GM21723 (cell line): ENCODE measurements around the gene STN1.

Experiments used
- ATAC-seq: cut with Tn5 transposase; IDR thresholded peaks from one replicate; pipeline ENCODE4 v1.9.1; 2021; ENCODE audit warnings: mild to moderate bottlenecking, moderate library complexity; ENCODE audit not compliant: unreplicated experiment

STN1 gene

GRCh38 chr10:103918053-103918846, at the start of gene STN1:
STN1 (minus strand) TSS chr10:103918184; CDS start chr10:103917594, 590 bp downstream.
- ATAC-seq, result peak; percentile 89

GRCh38 chr10:103967448-103968071, 49.6 kb upstream of the STN1 start:
- peak; percentile 54 for ATAC-seq

- ATAC-seq, result peak; percentile 78
Measured at GRCh38 chr10:103966671-103967447, 48.9 kb upstream of the STN1 start, which contains the start of gene SLK. SLK (plus strand) TSS chr10:103967140; CDS start chr10:103967746, 606 bp downstream.

- no peak for ATAC-seq
Measured at GRCh38 chr10:103960103-103960502, 42.1 kb upstream of the STN1 start.

GRCh38 chr10:103958996-103959395, 41.0 kb upstream of the STN1 start:
- ATAC-seq, result no peak

GRCh38 chr10:103954543-103954942, 36.6 kb upstream of the STN1 start:
- ATAC-seq, result no peak

- ATAC-seq, result no peak
Measured at GRCh38 chr10:103951942-103952341, 34.0 kb upstream of the STN1 start.

GRCh38 chr10:103951183-103951582, 33.2 kb upstream of the STN1 start:
- no peak for ATAC-seq

GRCh38 chr10:103949728-103950127, 31.7 kb upstream of the STN1 start:
- ATAC-seq, result no peak

GRCh38 chr10:103947799-103948516, 30.0 kb upstream of the STN1 start:
- ATAC-seq, result no peak

- no peak for ATAC-seq
Measured at GRCh38 chr10:103942866-103943265, 24.9 kb upstream of the STN1 start.

- no peak for ATAC-seq
Measured at GRCh38 chr10:103941801-103942200, 23.8 kb upstream of the STN1 start.

- no peak for ATAC-seq
Measured at GRCh38 chr10:103939522-103939921, 21.5 kb upstream of the STN1 start.

- ATAC-seq, result no peak
Measured at GRCh38 chr10:103936022-103936421, 18.0 kb upstream of the STN1 start.

GRCh38 chr10:103934308-103934707, 16.3 kb upstream of the STN1 start:
- no peak for ATAC-seq

- ATAC-seq, result no peak
Measured at GRCh38 chr10:103933557-103934121, 15.7 kb upstream of the STN1 start.

GRCh38 chr10:103932971-103933370, 15.0 kb upstream of the STN1 start:
- ATAC-seq, result no peak

GRCh38 chr10:103932271-103932670, 14.3 kb upstream of the STN1 start:
- no peak for ATAC-seq

- no peak for ATAC-seq
Measured at GRCh38 chr10:103931603-103932002, 13.6 kb upstream of the STN1 start.

GRCh38 chr10:103930881-103931280, 12.9 kb upstream of the STN1 start:
- ATAC-seq, result no peak

- ATAC-seq, result no peak
Measured at GRCh38 chr10:103930449-103930848, 12.5 kb upstream of the STN1 start.
